ENCODE measurements around the gene GCHFR. TPM values are rescaled to one million over a fixed set of nuclear protein-coding genes. Genes with fewer than 3 reads are reported as not detected.

The GCHFR gene
- total RNA-seq, 1 donor from 2014 or later = 1.6 TPM

- Mint-ChIP-seq H3K27ac (ENCODE audit: unreplicated experiment) (no peak overlapping the region), H3K36me3 (ENCODE audit: low read depth) (peaks cover 8% of the 10 kb centered on the region), H3K4me1 (ENCODE audit: low read depth) (peaks cover 16% of the 10 kb centered on the region), H3K9me3 (ENCODE audit: low read depth) (no peaks in the 10 kb centered on the region), H3K27me3 (ENCODE audit: low read depth) (no peaks in the 10 kb centered on the region), H3K4me3 (ENCODE audit: unreplicated experiment) (no peak overlapping the region)
- DNase-seq (ENCODE audit: low spot score) = no peak
- no peak for TF ChIP-seq CTCF (IDR thresholded peaks at IDR 0.05)
Observed at GRCh38 chr15:40808861-40809450, 45.1 kb downstream of the GCHFR start.

- Mint-ChIP-seq H3K27me3 (ENCODE audit: low read depth) (no peaks in the 10 kb centered on the region), H3K27ac (ENCODE audit: unreplicated experiment) (no peak overlapping the region), H3K4me1 (ENCODE audit: low read depth) (peaks cover 12% of the 10 kb centered on the region), H3K36me3 (ENCODE audit: low read depth) (peaks cover 13% of the 10 kb centered on the region), H3K9me3 (ENCODE audit: low read depth) (no peaks in the 10 kb centered on the region), H3K4me3 (ENCODE audit: unreplicated experiment) (no peak overlapping the region)
- DNase-seq (ENCODE audit: low spot score) = peak; percentile 88
- no peak for TF ChIP-seq CTCF (IDR thresholded peaks at IDR 0.05)
Observed at GRCh38 chr15:40812721-40813425, 49.0 kb downstream of the GCHFR start.

- no peak overlapping the region for H3K27ac Mint-ChIP-seq (ENCODE audit: unreplicated experiment)
- no peak overlapping the region for H3K4me3 Mint-ChIP-seq (ENCODE audit: unreplicated experiment)
- peaks cover 4% of the 10 kb centered on the region for H3K4me1 Mint-ChIP-seq (ENCODE audit: low read depth)
- no peak for DNase-seq (ENCODE audit: low spot score)
- no peak for TF ChIP-seq CTCF (IDR thresholded peaks at IDR 0.05)
- peaks cover 13% of the 10 kb centered on the region for H3K36me3 Mint-ChIP-seq (ENCODE audit: low read depth)
- no peaks in the 10 kb centered on the region for H3K9me3 Mint-ChIP-seq (ENCODE audit: low read depth)
- peaks cover 1% of the 10 kb centered on the region for H3K27me3 Mint-ChIP-seq (ENCODE audit: low read depth)
Observed at GRCh38 chr15:40815042-40815698, 51.3 kb downstream of the GCHFR start.

Other genes with a start within 250 kb of the GCHFR start
- 16.7 to 22.5 TPM (median 21.2 TPM) in 3 replicates for gene CCDC32, start 199.0 kb upstream of the GCHFR start, total RNA-seq
- 7.7 to 10.9 TPM (median 10.2 TPM) in 3 replicates for gene RPUSD2, start 194.8 kb upstream of the GCHFR start, total RNA-seq
- gene KNL1, start 169.8 kb upstream of the GCHFR start, total RNA-seq = 4.7 to 6.0 TPM (median 5.5 TPM) in 3 replicates
- 6.9 to 13.0 TPM (median 9.4 TPM) in 3 replicates for gene RAD51, start 68.9 kb upstream of the GCHFR start, total RNA-seq
- gene RMDN3, start 8.8 kb upstream of the GCHFR start, total RNA-seq = 27.5 to 30.1 TPM (median 28.8 TPM) in 3 replicates
- 0.12 TPM in 1 of 3 replicates, not detected in the others for gene C15orf62, start 5.9 kb downstream of the GCHFR start, total RNA-seq
- gene ZFYVE19, start 43.0 kb downstream of the GCHFR start, total RNA-seq = 15.5 to 22.5 TPM (median 15.8 TPM) in 3 replicates
- gene DNAJC17, start 43.4 kb downstream of the GCHFR start, total RNA-seq = 26.4 to 31.8 TPM (median 29.1 TPM) in 3 replicates
- gene PPP1R14D, start 64.6 kb downstream of the GCHFR start, total RNA-seq = not detected in 3 replicates
- 0.87 to 2.0 TPM (median 0.87 TPM) in 3 replicates for gene SPINT1, start 80.0 kb downstream of the GCHFR start, total RNA-seq
- gene RHOV, start 110.2 kb downstream of the GCHFR start, total RNA-seq = 0.12 to 0.31 TPM in 2 of 3 replicates, not detected in the other
- gene VPS18, start 130.4 kb downstream of the GCHFR start, total RNA-seq = 29.4 to 35.6 TPM (median 33.0 TPM) in 3 replicates
- gene DLL4, start 165.3 kb downstream of the GCHFR start, total RNA-seq = 0.36 to 0.45 TPM in 2 of 3 replicates, not detected in the other
- gene CHAC1, start 189.4 kb downstream of the GCHFR start, total RNA-seq = 2.8 to 78.5 TPM (median 77.6 TPM) in 3 replicates

Measured in chondrocyte (in vitro differentiated cells).